Activated CD4-positive, alpha-beta T cell treated with anti-CD3 and anti-CD28 coated beads, Interleukin-2, amount 50 U/mL, for 16 hours (primary cell): ENCODE data around the gene PRPF19.

Experiments used
- DNase-seq: peaks from one replicate; pipeline ENCODE4 v3.0.0-alpha.2; 2020

Gene PRPF19

DNA sequence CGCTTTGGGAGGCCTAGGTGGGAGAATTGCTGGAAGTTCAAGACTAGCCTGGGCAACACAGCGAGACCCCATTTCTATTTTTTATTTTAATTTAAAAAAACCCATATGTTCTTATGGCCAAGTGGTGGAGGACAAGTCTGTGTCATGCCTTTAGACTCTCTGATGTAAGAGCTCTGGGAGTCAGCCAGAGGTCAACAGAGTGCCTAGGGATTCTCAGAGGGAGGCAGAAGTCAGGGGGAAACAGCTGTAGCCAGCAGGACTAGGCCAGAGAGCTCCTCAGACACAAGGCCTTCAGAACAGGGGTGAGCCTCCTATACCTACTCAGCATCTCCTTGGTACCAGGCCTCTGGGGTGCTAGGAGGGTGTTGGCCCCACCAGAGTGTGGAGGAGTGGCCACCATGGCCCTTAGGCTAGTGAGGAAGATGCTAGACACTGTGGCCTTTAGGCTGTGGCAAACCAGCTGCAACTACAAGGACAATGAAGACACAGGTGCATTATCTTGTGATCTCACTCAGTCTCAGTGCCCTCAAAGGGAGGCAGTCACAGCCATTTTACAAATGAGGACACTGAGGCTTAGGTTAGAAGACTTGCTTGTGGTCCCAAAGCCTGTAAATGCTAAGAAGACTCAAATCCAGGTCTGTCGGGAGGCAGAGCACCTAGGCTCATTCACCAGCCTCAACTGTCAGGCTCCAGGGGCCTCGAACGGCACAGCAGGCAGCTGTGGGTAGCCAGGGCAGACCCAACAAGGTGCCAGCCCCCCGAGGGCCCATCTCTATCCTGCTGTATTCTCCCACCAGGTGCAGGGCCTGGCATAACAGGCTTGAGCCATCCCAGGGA, 34.0 kb downstream of the PRPF19 start:
- no peak for DNase-seq

DNA sequence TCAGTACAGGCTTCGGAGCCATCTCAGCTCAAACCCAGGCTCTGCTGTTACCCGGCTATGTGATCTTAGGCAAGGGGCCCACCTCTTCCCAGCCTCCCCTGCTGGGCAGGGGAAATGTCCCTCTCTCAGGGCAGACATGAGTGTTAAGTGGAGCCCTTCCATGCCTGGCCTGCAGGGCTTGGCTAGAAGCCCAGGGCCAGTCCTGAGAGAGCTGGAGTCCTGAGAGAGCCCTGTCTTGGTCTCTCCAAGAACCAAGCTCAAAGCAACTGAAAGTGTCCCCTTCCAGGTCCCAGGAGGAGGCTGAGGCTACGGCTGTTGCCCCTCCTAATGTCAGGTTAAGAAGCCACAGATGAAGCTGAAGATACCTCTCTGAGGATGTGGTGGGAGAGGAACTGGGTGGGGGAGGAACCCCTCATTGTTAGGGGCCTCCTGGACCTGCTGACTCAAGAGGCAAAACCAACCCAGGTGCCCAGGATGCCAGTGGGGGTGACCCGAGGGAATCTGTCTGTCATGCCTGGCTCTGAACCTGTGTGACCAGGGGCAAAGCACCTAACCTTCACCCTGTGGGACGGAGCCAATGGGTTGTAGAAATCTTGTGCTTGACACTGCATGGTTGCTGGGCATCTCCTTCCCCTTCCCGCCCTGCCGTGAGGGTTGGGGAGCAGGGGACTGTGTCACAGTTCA, 34.9 kb downstream of the PRPF19 start:
- DNase-seq, result no peak

DNA sequence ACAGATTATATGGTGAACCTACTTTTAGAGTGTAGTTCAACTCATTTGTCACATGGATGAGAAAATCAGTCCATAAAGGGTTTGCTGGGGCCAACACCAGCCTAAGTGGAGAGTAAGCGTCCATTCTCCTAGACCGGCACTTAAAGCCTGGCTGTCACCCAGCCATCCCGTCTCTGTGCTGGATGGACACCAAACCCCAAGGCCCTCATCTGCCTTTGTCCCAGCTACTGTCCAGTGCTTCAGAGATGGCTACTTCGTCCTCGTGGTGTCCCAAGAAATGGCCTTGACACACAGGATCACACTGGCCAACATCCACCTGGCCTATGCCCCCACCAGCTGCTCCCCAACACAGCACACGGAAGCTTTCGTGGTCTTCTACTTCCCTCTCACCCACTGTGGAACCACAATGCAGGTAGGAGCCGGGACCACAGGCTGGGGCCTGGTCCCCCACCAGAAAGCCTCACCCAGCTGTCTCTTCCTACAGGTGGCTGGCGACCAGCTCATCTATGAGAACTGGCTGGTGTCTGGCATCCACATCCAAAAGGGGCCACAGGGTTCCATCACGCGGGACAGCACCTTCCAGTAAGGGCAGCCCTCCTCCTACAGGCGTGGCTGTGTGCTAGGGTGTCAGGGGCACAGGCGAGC, 35.5 kb downstream of the PRPF19 start:
- no peak for DNase-seq

GRCh38 chr11:60870276-60870675, 36.1 kb downstream of the PRPF19 start:
- DNase-seq, result no peak

- DNase-seq, result no peak
Measured at GRCh38 chr11:60869451-60869825, 36.9 kb downstream of the PRPF19 start.

- DNase-seq, result no peak
Measured at GRCh38 chr11:60868682-60869450, 37.5 kb downstream of the PRPF19 start.

DNA sequence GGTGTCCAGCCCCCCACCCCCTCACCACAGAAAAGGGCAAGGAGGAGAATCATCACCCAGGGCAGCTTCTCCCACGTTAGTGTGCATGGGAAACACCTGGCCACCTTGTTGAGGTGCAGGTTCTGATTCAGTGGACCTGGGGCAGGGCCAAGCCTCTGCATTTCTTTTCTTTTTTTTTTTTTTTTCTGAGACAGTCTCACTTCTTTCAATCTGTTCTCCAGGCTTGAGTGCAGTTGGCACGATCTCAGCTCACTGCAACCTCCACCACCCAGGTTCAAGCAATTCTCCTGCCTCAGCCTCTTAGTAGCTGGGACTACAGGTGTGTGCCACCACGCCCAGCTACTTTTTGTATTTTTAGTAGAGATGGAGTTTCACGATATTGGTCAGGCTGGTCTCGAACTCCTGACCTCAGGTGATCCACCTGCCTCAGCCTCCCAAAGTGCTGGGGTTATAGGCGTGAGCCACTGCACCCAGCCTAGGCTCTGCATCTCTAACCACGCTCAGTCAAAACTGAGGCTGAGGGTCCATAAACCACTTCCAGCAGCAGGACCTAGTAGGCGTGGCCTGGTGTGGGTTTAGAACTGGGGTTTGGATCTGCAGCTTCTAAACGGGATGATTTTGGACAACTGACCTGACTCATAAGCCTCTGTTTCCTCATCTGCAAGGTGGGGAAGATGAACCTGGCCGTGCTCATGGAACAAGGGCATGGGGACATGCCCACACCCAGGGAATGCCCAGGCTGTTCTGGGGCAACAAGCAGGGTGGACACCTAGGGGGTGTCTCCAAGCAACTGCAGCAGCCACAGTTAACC, 38.3 kb downstream of the PRPF19 start:
- no peak for DNase-seq

GRCh38 chr11:60866911-60867870, 39.2 kb downstream of the PRPF19 start, which contains the start of gene ZP1:
Gene ZP1 (plus strand): TSS chr11:60867542. CDS start chr11:60867562, 20 bp downstream.
- DNase-seq, result no peak

GRCh38 chr11:60864856-60865513, 41.4 kb downstream of the PRPF19 start:
- no peak for DNase-seq

DNA sequence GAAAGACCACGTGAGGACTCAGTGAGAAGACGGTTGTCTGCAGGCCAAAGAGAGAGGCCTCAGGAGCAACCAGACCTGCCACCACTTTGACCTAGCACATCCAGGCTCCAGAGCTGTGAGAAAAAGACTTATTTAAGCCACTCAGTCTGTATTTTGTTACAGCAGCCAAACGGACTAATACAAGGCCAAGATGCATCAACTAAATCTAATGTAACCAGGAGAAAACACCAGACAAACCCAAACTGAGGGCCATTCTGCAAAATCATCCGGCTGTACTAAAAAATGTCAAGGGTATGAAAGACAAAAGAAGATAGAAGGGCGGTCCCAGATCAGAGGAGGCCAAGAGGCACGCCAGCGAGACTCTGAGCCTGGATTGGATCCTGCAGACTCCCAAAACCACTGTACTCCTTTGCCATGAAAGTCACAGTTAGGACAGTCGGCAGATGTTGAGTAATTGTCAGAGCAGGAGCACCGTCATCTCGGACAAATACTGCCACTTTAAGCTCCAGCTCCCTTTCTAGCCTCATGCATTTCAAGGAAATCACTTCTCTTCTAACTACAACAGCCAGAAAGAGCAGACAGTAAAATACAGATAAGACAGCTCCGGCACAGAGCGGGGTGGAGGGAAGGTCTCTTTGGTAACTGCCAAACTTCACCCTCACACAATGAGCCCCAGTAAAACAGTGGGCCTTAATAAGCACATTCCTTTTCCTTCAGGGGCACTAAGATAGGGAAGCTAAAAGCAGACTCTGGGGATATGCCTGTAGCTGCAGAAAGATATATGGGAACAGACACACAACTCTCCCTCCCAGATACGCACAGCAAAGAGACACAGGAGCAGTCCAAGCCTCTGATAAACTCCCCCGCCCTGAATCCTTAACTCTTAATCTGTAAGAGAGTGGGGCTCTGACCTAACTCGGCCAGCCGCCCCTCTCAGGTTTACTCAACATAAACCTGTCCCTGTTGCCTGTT, 42.5 kb downstream of the PRPF19 start:
- DNase-seq, result no peak

DNA sequence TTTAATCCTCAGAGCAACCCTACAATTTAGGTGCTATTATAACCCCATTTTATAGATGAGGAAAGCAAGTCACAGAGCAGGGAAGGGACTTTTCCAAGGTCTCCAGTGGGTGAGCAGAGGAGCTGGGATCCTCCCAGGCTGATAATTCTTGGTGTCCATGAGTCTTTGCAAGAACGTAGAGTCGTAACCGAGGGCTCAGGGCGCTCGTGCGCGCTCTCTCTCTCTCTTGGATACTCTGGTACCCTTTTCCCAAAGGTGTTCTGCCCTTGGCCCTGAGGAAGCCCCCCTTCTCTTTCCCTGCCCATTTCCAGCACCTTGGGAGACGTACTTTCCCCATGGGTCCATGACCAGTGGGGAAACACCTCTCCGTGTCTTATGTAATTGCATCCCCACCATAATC, 44.2 kb downstream of the PRPF19 start:
- no peak for DNase-seq

DNA sequence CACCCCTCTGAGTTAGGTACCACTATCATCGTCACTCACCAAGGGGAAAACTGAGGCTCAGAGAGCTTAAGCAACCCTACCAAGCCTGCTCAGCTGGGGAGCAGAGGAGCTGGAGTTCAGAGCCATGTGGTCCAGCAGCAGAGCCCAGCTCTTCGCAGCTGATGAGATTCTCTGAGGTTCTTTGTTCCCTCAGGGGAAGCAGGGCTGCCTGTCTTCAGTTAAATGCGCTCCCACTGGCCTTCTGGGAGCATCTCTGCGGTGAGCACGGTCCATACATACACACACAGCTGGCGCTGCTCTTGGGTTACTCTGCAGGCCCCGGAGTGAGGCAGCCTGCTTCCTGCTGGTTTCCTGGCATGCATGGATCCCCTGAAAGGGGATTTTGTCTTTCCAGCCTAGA, 45.4 kb downstream of the PRPF19 start:
- no peak for DNase-seq

GRCh38 chr11:60859616-60860250, 46.7 kb downstream of the PRPF19 start:
- DNase-seq, result no peak

GRCh38 chr11:60858731-60859464, 47.5 kb downstream of the PRPF19 start:
- DNase-seq, result no peak

GRCh38 chr11:60858236-60858635, 48.1 kb downstream of the PRPF19 start:
- DNase-seq, result no peak

DNA sequence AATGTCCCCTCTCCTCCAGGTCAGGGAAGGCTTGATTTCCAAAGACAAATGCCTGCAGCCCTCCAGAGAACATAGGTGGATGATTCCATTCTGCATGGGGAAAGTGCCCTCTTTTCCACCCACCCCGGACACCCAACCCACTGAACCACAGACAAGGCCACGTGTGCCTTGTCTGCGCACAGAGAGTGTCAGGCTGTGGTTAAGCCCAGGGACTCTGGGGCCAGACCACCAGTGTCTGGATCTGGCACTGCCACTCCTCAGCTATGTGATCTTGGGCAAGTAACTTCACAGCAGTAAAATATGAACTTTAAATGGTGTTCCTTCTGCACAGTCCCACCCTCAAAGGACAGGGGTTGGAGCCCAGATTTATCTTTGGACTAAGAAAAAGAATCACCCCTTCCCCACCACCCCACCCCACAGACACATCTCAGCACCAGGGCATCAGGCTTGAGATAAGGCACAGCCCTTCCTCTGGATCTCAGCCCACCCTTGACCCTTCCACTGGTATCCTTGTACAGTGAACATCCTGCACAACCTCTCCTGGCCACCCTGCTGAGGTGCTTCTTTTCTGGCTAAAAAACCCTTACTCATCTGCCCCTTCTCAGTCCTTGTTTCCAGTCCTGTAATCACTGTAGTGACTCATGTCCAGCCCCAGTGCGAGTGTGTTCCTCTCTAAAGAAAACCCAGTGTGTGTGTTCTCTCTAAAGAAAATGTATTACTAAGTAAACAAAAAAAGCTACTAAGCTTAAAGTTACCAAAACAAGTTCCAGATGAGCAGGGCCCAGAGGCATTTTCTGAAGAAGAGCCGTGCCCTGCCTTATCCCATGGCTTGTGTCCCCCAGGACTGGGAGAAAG, 48.8 kb downstream of the PRPF19 start:
- no peak for DNase-seq
